ENCODE data around the gene TMIE.

Gene TMIE

DNA sequence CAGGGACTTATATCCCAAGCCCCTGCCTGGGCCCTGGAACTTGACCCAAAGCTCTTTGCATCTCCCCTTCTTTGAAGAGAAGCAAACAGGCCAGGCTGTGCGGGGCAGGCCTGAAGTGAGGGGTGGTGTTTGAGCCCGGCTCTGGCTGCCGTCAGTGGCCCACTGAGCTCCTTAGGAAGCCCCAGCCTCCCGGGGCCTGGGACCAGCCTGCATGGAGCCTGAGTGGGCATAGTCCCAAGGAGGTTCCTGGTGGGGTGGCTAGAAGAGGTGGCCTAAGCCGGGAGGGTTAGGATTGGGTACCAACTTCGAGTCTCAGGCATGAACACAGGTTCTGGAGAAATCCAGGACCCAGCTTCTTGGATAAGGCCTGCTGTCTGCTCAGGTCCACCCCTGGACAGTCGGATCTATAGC is 6.4 kb downstream of the TMIE start:
- H3K4me3 ChIP-seq (ENCODE audit: control insufficient read depth, low read depth, low read length): no peak overlapping the region
- no peak for DNase-seq (ENCODE audit: low read depth)
- TF ChIP-seq, protein P1, sequence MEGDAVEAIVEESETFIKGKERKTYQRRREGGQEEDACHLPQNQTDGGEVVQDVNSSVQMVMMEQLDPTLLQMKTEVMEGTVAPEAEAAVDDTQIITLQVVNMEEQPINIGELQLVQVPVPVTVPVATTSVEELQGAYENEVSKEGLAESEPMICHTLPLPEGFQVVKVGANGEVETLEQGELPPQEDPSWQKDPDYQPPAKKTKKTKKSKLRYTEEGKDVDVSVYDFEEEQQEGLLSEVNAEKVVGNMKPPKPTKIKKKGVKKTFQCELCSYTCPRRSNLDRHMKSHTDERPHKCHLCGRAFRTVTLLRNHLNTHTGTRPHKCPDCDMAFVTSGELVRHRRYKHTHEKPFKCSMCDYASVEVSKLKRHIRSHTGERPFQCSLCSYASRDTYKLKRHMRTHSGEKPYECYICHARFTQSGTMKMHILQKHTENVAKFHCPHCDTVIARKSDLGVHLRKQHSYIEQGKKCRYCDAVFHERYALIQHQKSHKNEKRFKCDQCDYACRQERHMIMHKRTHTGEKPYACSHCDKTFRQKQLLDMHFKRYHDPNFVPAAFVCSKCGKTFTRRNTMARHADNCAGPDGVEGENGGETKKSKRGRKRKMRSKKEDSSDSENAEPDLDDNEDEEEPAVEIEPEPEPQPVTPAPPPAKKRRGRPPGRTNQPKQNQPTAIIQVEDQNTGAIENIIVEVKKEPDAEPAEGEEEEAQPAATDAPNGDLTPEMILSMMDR (conservative IDR thresholded peaks at IDR 0.05; ENCODE audit: control insufficient read depth, insufficient read depth, low read depth, low read length): no peak

GRCh38 chr3:46708401-46709156 is 7.4 kb downstream of the TMIE start:
- DNase-seq (ENCODE audit: low read depth): no peak
- no peak overlapping the region for H3K4me3 ChIP-seq (ENCODE audit: control insufficient read depth, low read depth, low read length)
- TF ChIP-seq, protein P1 (conservative IDR thresholded peaks at IDR 0.05; ENCODE audit: control insufficient read depth, insufficient read depth, low read depth, low read length): no peak

GRCh38 chr3:46709157-46709654 is 8.0 kb downstream of the TMIE start:
- H3K4me3 ChIP-seq (ENCODE audit: control insufficient read depth, low read depth, low read length): no peak overlapping the region
- DNase-seq (ENCODE audit: low read depth): no peak
- TF ChIP-seq, protein P1 (conservative IDR thresholded peaks at IDR 0.05; ENCODE audit: control insufficient read depth, insufficient read depth, low read depth, low read length): no peak

DNA sequence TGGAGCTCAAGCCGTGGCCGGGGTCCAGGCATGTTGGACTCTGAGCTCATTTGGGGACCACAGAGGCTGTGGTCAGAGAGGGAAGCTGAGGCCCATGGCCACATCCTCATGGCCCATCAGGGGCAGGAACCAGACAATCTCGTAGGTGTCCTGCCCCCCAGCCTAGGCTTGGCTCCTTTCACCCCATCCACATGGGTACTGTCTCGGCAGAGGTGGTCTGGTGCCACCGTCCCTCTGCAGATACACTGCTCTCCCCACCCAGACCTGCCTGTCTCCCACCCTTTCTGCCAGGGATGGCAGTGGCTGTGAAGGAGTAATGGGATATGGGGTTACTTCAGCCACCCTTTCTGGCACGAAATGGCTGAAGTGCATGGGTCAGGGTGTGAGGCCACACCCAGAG is 8.5 kb downstream of the TMIE start:
- no peak overlapping the region for H3K4me3 ChIP-seq (ENCODE audit: control insufficient read depth, low read depth, low read length)
- no peak for DNase-seq (ENCODE audit: low read depth)
- TF ChIP-seq, protein P1 (conservative IDR thresholded peaks at IDR 0.05; ENCODE audit: control insufficient read depth, insufficient read depth, low read depth, low read length): no peak

- no peak for DNase-seq (ENCODE audit: low read depth)
Measured at GRCh38 chr3:46710229-46710628, 9.0 kb downstream of the TMIE start.

DNA sequence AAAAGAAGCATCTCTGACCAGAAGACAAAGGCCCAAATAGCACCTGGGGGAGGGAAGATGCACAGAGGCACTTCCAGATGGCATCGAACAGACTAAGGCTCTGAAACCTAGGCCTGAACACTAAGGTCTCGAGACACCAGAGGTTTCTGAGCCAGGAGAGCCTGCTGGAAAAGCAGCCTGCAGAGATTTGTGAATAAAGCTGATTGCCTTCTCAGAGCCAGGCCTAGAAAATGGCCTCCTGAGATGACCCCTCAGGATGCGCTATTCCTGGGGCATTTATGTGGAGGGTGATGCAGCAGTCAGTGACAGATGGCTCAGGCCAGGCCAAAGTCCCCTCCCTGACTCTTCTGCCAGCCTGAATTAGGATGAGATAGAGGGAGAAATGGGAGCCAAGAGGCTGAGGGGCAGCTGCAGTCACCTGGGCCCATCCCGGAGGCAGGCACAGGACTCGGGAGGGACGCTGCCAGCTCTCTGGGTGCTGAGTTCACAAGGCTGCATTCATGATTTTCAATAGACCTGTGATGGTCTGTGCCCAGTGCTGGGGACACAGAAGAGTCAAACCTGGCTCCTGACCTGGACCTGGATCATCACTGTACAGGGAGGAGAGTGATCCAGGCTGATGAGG is 9.6 kb downstream of the TMIE start:
- no peak for DNase-seq (ENCODE audit: low read depth)
- TF ChIP-seq, protein P1 (conservative IDR thresholded peaks at IDR 0.05; ENCODE audit: control insufficient read depth, insufficient read depth, low read depth, low read length): no peak
- H3K4me3 ChIP-seq (ENCODE audit: control insufficient read depth, low read depth, low read length): no peak overlapping the region

More at GRCh38 chr3:46710229-46710628, 9.0 kb downstream of the TMIE start:
- no peak overlapping the region for H3K4me3 ChIP-seq (ENCODE audit: control insufficient read depth, low read depth, low read length)
- TF ChIP-seq, protein P1 (conservative IDR thresholded peaks at IDR 0.05; ENCODE audit: control insufficient read depth, insufficient read depth, low read depth, low read length): no peak
